Fibroblast of mammary gland (primary cell): ENCODE measurements around the gene SHROOM1.

Experiments
- DNase-seq: peaks from one replicate; pipeline ENCODE4 v3.0.0-alpha.2; 2010; ENCODE audit warnings: low read depth
- H3K4me3 ChIP-seq: 2 replicates; pipeline ENCODE4 v1.5.1; 2011; ENCODE audit warnings: low read depth, mild to moderate bottlenecking, low read length, moderate library complexity; ENCODE audit not compliant: control insufficient read depth
- TF ChIP-seq, protein P1 (sequence below): conservative IDR thresholded peaks from 2 replicates; pipeline ENCODE4 v1.5.1; 2011; ENCODE audit warnings: low read depth, low read length, inconsistent platforms; ENCODE audit not compliant: control insufficient read depth, insufficient read depth

The SHROOM1 gene

DNA sequence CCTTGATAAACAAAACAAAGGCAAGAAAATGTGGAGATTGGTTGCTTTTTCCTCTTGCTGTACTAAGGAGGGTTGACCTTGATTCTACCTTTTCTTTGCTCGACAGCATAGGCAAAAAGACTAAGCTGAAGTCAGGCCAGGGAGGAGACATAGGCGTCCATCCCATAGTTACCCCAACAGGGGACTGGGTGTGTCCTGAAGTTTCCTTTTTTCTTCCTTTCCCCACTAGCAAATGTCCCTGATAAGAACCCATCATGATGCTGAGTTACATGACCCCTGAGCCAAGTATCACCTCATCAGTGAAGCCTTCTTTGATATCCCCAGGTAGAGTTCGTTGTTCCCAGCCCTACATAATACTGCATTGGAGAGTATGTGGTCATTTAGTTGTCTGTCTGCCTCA lies 9.9 kb upstream of the SHROOM1 start:
- TF ChIP-seq, protein P1, sequence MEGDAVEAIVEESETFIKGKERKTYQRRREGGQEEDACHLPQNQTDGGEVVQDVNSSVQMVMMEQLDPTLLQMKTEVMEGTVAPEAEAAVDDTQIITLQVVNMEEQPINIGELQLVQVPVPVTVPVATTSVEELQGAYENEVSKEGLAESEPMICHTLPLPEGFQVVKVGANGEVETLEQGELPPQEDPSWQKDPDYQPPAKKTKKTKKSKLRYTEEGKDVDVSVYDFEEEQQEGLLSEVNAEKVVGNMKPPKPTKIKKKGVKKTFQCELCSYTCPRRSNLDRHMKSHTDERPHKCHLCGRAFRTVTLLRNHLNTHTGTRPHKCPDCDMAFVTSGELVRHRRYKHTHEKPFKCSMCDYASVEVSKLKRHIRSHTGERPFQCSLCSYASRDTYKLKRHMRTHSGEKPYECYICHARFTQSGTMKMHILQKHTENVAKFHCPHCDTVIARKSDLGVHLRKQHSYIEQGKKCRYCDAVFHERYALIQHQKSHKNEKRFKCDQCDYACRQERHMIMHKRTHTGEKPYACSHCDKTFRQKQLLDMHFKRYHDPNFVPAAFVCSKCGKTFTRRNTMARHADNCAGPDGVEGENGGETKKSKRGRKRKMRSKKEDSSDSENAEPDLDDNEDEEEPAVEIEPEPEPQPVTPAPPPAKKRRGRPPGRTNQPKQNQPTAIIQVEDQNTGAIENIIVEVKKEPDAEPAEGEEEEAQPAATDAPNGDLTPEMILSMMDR, result no peak
- DNase-seq, result no peak
- no peak overlapping the region for H3K4me3 ChIP-seq

DNA sequence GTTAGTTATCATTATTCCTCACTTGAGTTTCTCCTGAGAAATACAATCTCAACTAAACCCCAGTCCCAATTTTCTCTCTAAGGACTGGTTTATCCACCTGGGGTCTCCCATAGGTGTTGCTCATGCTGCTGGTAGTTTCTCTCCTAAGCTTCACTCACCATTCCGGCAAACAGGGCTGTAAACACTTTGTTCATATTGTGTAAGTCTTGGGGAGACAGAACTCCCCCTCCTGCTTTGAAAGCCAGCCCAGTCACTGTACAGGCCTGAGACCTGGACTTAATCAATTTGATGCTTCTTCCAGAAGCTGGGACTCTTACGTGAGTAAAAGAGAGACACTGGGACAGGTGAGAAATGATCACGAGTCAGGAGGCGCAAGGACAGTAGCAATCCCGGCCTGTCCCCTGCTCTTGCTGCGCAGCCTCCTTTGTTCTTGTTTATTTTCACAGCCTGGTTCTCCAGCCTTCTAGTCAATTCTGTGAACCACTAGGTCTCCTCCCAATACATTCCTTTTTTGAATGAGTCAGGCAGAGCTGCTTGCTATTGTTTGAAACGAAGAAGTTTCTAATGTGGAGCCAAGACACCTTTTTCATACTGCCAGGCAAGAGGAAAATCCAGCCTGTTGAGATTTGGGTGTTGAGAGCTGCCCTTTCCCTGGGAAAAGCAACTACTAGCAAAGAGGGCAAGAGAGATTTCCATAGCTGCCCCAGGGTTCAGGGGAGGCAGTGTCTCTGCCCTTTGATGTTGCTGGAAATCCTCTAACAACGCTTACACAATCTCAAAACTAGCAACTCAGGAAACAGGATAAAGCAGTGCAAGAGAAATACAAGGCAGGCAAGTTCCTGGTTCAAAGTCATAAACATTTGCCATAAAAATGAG lies 9.2 kb upstream of the SHROOM1 start:
- TF ChIP-seq, protein P1, result no peak
- DNase-seq, result peak; percentile 25
- H3K4me3 ChIP-seq, result no peak overlapping the region

DNA sequence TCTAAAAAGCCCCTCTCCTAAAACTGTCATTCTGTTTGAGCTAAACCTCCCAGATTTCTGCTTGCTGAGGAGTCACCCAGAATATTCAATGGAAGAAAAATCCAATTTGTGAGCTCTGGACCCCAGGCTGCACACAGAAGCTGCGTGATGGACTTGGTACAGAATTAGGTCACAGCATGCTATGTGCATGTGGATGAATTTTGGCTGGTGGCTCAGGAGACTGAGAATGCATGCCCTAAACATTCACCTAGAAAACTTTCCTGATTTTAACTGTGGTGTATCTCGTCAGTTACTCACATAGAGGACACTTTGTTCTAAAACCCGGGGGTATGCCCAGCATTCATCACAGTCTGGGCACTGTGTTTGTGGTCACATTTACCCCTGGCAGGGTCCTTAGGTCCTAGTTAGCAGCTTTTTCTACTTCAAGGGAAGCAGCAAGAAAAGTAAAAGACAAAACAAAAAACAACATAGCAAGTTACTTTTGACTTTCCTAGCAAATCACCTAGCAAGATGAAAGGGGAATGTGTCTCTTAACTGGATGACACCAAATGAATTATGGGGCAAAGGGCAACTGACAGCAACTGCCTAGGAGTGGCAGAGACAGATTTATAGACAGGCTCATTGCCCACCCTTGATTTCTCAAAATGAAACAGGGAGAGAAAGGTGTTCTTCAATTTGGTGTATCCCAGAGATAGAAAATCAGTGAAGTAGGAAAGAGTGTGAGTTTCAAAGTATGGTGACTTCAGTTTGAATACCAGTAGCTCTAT lies 8.3 kb upstream of the SHROOM1 start:
- H3K4me3 ChIP-seq, result no peak overlapping the region
- TF ChIP-seq, protein P1, result no peak
- DNase-seq, result no peak

DNA sequence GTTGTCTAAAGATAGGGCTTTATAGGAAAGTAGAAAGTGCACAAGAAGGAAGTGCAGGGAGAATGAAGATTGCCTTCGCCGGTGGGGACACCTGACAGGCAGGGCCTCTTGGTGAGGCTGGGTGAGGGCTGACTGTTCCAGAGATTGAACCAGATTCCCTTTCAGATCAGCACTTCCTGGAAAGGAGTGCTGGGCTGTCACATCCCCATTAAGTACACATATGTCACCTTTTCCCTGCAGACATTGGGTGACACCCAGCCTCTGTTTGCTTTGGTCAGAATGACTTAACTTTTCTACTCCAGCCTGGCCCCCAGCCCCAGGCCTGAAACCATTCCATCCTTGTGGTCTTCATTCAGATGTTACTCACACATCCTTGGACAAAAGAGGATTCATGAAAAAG lies 7.4 kb upstream of the SHROOM1 start:
- TF ChIP-seq, protein P1, result no peak
- H3K4me3 ChIP-seq, result no peak overlapping the region
- no peak for DNase-seq

DNA sequence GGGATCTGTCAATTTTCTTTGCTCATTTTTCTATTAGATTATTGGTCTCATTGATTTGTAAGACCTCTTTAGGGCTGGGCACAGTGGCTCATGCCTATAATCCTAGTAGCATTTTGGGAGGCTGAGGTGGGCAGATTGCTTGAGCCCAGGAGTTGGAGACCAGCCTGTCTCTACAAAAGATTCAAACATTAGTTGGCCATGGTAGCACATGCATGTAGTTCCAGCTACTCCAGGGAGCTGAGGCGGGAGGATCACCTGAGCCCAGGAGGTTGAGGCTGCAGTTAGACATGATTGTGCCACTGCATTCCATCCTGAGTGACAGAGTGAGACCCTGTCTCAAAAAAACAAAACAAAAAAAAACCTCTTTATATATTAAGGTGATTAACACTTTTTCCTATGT lies 6.4 kb upstream of the SHROOM1 start:
- H3K4me3 ChIP-seq, result no peak overlapping the region
- no peak for DNase-seq
- TF ChIP-seq, protein P1, result no peak

DNA sequence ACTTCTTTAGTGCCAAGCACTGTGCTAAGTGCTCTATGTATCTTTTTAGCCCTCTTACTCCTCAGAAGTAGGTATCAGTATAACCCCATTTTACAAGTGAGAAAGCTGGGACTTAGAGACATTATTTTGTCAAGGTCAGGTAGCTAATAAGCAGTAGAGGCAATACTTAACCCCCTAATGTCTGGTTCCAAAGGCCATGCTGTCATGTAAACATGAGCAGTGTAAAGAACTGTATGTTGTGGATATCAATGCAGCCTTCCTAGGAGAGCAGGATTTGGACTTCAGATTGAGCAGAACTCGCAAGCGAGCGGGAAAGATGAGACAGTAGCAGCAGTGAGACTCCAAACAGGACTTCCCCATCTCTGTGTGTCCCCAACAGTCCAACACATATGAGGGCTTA lies 3.6 kb upstream of the SHROOM1 start:
- no peak for DNase-seq
- TF ChIP-seq, protein P1, result no peak
- no peak overlapping the region for H3K4me3 ChIP-seq
